ENCODE data around the gene FBXW8.

FBXW8 gene

GRCh38 chr12:117026343-117026742 lies 115.6 kb downstream of the FBXW8 start:
- Histone ChIP-seq H3K9ac (ENCODE audit: low read length) (no peak overlapping the region), H3K27me3 (ENCODE audit: control insufficient read depth, insufficient read depth, low read length) (no peaks in the 10 kb centered on the region), H3K4me3 (ENCODE audit: low read length) (no peak overlapping the region), H3K4me1 (ENCODE audit: control insufficient read depth, insufficient read depth, low read length) (peaks cover 31% of the 10 kb centered on the region), H3K36me3 (ENCODE audit: control insufficient read depth, insufficient read depth, low read length) (peaks cover 9% of the 10 kb centered on the region), H3K9me3 (ENCODE audit: control insufficient read depth, low read length) (no peaks in the 10 kb centered on the region)

GRCh38 chr12:117026921-117027250 lies 116.1 kb downstream of the FBXW8 start:
- H3K9ac ChIP-seq (ENCODE audit: low read length), result no peak overlapping the region
- peaks cover 9% of the 10 kb centered on the region for H3K36me3 ChIP-seq (ENCODE audit: control insufficient read depth, insufficient read depth, low read length)
- H3K27me3 ChIP-seq (ENCODE audit: control insufficient read depth, insufficient read depth, low read length), result no peaks in the 10 kb centered on the region
- no peaks in the 10 kb centered on the region for H3K9me3 ChIP-seq (ENCODE audit: control insufficient read depth, low read length)
- peaks cover 31% of the 10 kb centered on the region for H3K4me1 ChIP-seq (ENCODE audit: control insufficient read depth, insufficient read depth, low read length)
- H3K4me3 ChIP-seq (ENCODE audit: low read length), result no peak overlapping the region

- H3K27me3 ChIP-seq (ENCODE audit: control insufficient read depth, insufficient read depth, low read length), result no peaks in the 10 kb centered on the region
- no peaks in the 10 kb centered on the region for H3K9me3 ChIP-seq (ENCODE audit: control insufficient read depth, low read length)
- H3K4me1 ChIP-seq (ENCODE audit: control insufficient read depth, insufficient read depth, low read length), result peaks cover 31% of the 10 kb centered on the region
- H3K36me3 ChIP-seq (ENCODE audit: control insufficient read depth, insufficient read depth, low read length), result peaks cover 9% of the 10 kb centered on the region
- no peak overlapping the region for H3K9ac ChIP-seq (ENCODE audit: low read length)
- no peak overlapping the region for H3K4me3 ChIP-seq (ENCODE audit: low read length)
Measured at GRCh38 chr12:117027251-117028086, 116.7 kb downstream of the FBXW8 start.

DNA sequence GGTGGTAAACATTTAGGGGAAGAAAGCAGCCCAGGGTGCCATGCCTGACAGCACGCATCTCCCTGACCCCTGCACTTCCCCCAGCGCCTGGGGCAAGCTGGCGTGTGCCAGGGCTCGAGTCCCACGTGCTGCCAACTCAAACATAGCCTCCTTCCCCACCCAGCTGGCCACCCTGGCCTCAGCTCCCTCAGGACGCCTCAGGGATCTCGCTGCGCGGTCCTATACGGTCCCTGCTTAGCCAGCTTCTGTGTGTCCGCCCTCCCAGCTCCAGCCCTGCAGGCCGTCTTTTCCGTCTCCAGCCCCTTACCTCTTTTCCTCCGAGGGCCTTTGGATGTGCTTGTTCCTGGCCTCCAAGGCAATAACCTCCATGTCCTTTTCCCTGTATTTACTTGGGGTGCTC lies 117.5 kb downstream of the FBXW8 start:
- Histone ChIP-seq H3K4me3 (ENCODE audit: low read length) (no peak overlapping the region), H3K27me3 (ENCODE audit: control insufficient read depth, insufficient read depth, low read length) (no peaks in the 10 kb centered on the region), H3K4me1 (ENCODE audit: control insufficient read depth, insufficient read depth, low read length) (peaks cover 35% of the 10 kb centered on the region), H3K36me3 (ENCODE audit: control insufficient read depth, insufficient read depth, low read length) (peaks cover 9% of the 10 kb centered on the region), H3K9me3 (ENCODE audit: control insufficient read depth, low read length) (no peaks in the 10 kb centered on the region), H3K9ac (ENCODE audit: low read length) (no peak overlapping the region)

DNA sequence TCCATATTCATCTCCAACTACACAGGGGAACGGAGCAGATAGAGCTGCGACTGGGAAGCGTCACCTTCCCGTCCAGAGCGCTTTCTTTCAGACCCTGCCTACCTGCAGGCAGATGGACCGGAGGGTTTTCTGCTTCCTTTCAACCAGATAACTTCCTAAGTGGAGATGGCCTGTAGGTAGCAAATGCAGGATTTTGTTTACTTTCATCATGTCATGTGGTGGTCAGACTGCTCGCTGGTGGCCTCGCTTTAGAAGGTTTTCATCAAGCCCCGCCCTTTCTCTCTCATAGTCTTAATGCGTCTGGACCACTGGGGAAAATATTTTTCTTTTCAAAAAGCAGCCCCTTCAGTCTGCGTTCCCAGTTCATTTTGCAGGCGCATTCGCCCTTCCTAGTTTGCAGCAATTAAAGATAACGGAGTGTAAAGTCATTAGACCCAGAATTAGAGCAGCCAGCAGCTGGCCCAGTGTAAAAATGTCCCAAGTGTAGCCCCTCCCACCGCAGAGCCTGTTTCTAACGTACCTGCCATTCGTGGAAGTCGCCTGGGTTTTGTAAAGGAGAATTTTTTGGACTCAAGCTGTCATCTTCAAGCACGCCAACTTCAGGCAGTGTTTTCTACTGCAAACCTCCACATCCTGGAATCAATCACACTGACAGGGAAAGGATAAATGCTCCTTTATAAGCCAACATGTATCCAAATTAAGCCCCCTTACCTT lies 119.6 kb downstream of the FBXW8 start:
- peaks cover 5% of the 10 kb centered on the region for H3K36me3 ChIP-seq (ENCODE audit: control insufficient read depth, insufficient read depth, low read length)

DNA sequence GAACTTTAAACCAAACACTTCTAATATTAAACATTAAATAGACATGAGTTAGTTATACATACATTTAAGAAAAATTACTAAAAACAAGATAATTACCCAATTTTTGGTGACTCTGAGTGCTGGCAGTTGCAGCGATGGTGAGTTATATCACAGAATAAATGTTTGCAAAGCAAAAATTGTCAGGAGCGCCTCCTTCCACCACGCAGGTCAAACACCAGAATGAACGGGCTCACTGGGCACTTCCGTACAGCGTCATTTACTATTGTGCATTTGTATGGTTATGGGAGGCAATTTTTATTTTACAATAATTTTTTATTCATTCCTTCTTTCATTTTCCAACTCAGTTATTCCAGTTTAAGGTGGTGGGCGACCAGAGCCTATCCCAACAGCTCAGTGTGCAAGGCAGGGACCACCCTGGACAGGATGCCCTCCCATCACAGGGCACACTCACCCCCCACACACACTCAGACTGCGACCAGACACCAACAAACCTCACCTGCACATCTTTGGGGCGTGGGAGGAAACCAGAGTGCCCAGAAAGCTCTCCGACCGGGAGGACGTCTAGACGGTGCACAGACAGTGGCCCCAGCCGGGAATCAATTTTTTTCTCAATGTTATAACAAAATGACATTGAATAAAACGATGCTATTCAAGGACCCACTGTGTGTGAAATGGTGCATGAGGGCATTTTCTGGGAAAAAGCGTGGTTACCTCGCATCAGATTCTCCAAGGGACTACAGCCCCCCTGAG lies 121.3 kb downstream of the FBXW8 start:
- Histone ChIP-seq H3K36me3 (ENCODE audit: control insufficient read depth, insufficient read depth, low read length) (no peaks in the 10 kb centered on the region), H3K9me3 (ENCODE audit: control insufficient read depth, low read length) (no peaks in the 10 kb centered on the region), H3K27me3 (ENCODE audit: control insufficient read depth, insufficient read depth, low read length) (no peaks in the 10 kb centered on the region), H3K9ac (ENCODE audit: low read length) (no peak overlapping the region), H3K4me1 (ENCODE audit: control insufficient read depth, insufficient read depth, low read length) (peaks cover 54% of the 10 kb centered on the region), H3K4me3 (ENCODE audit: low read length) (no peak overlapping the region)

More for the DNA sequence above, 119.6 kb downstream of the FBXW8 start:
- Histone ChIP-seq H3K9me3 (ENCODE audit: control insufficient read depth, low read length) (no peaks in the 10 kb centered on the region), H3K4me3 (ENCODE audit: low read length) (no peak overlapping the region), H3K9ac (ENCODE audit: low read length) (no peak overlapping the region), H3K27me3 (ENCODE audit: control insufficient read depth, insufficient read depth, low read length) (no peaks in the 10 kb centered on the region), H3K4me1 (ENCODE audit: control insufficient read depth, insufficient read depth, low read length) (peaks cover 54% of the 10 kb centered on the region)

DNA sequence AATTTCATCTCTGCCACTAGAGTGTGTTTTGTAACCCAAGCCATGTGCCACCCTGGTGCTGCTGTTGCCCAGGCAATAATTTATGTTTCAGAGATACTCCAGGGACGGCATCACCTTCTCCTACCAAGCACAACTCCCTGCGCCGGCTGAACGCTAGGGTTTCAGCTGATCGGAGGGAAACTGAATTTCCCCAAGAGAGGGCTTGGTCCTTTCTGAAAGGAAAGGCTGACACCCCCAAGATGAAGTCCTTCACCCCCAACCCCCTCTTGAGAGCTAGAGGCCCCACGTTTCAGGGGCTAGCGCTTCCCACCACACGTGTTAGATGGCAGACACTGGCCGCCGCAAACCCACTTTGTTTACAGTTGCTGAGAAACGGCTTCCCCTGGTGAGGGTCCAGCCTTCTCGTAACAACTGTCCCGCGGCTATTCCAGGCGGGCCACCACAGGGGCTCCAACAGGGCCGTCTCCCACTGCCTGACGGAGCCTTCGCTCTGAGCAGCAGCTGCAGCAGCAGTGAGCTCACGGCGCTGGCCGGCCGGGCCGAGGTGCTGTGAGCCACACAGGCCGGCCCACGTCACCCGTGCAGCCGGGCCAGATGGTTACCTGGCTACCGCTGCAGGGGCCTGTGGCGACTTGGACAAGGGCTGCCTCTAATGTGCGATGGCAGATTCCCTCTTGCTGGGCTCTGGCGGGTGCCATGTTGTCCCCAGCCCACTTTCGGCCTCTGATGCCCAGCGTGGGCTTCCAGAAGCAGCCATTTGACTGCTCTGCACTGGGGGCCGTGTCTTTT lies 122.0 kb downstream of the FBXW8 start:
- Histone ChIP-seq H3K36me3 (ENCODE audit: control insufficient read depth, insufficient read depth, low read length) (no peaks in the 10 kb centered on the region), H3K4me3 (ENCODE audit: low read length) (no peak overlapping the region), H3K27me3 (ENCODE audit: control insufficient read depth, insufficient read depth, low read length) (no peaks in the 10 kb centered on the region), H3K4me1 (ENCODE audit: control insufficient read depth, insufficient read depth, low read length) (peaks cover 58% of the 10 kb centered on the region), H3K9me3 (ENCODE audit: control insufficient read depth, low read length) (no peaks in the 10 kb centered on the region), H3K9ac (ENCODE audit: low read length) (no peak overlapping the region)

DNA sequence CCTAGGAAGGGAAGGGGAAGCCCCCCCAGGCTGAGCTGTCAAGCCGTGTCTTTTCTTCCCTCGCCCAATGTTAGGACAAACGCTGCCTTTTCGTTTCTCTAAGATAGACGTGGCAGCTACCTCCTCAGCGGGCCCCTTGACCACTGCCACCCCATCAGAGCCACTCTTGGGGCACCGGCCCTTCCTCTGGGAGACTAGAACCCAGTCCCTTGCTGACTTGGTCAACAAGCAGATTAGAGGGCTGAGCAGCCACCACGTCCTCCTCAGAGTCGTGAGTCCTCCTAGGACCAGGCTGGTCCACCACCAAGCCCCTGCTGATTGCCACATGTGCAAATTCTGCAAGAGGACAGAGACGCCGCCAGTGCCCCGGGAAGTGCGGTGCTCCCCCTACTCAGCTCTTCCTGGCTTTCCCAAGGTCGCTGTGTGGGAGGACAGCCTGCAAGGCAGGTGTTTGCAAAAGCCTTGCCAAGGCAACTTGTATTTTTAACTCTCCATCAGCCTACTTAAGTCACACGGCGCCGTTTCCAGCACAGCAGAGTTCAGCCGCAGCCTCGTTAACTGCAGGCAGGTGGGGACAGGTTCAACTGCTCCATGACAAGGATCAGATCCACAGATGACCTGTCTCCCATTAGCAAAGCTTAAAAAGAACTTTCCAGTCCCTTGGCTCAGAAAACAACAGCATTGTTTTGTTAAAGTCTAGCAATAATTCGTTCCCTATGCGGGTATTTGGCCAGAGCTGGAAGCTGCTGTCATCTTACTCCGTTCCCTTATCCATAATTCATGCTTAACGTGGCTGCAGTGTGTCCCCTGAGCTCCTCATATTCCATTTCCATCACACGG lies 122.9 kb downstream of the FBXW8 start:
- Histone ChIP-seq H3K27me3 (ENCODE audit: control insufficient read depth, insufficient read depth, low read length) (no peaks in the 10 kb centered on the region), H3K4me3 (ENCODE audit: low read length) (no peak overlapping the region), H3K36me3 (ENCODE audit: control insufficient read depth, insufficient read depth, low read length) (no peaks in the 10 kb centered on the region), H3K9ac (ENCODE audit: low read length) (no peak overlapping the region), H3K9me3 (ENCODE audit: control insufficient read depth, low read length) (no peaks in the 10 kb centered on the region), H3K4me1 (ENCODE audit: control insufficient read depth, insufficient read depth, low read length) (peaks cover 58% of the 10 kb centered on the region)

GRCh38 chr12:117034249-117034648 lies 123.5 kb downstream of the FBXW8 start:
- no peak overlapping the region for H3K4me3 ChIP-seq (ENCODE audit: low read length)
- no peak overlapping the region for H3K9ac ChIP-seq (ENCODE audit: low read length)
- H3K9me3 ChIP-seq (ENCODE audit: control insufficient read depth, low read length), result no peaks in the 10 kb centered on the region
- no peaks in the 10 kb centered on the region for H3K36me3 ChIP-seq (ENCODE audit: control insufficient read depth, insufficient read depth, low read length)
- H3K27me3 ChIP-seq (ENCODE audit: control insufficient read depth, insufficient read depth, low read length), result no peaks in the 10 kb centered on the region
- H3K4me1 ChIP-seq (ENCODE audit: control insufficient read depth, insufficient read depth, low read length), result peaks cover 58% of the 10 kb centered on the region

DNA sequence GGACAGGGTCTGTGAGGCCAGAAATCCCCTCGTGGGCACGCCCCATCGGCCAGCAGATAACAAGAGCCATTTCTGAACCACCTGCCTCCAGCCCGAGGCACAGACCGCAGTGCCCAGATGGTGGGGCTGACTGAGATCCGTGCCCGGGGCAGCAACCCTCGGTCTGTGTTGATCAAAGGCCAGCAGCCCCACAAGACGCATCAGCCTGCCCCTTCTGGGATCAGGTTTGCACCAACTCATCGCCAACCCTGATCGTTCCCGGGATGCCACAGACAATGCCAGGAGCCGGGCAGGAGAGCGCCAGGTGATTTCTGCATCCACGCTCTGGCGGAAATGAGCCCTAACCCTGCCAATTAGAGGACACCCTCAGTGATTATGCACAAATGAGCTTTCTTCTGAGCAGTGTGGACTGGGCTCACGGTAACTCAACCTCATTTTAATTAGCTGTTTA lies 124.0 kb downstream of the FBXW8 start:
- Histone ChIP-seq H3K27me3 (ENCODE audit: control insufficient read depth, insufficient read depth, low read length) (no peaks in the 10 kb centered on the region), H3K9me3 (ENCODE audit: control insufficient read depth, low read length) (no peaks in the 10 kb centered on the region), H3K4me1 (ENCODE audit: control insufficient read depth, insufficient read depth, low read length) (peaks cover 61% of the 10 kb centered on the region), H3K4me3 (ENCODE audit: low read length) (no peak overlapping the region), H3K36me3 (ENCODE audit: control insufficient read depth, insufficient read depth, low read length) (no peaks in the 10 kb centered on the region), H3K9ac (ENCODE audit: low read length) (no peak overlapping the region)

GRCh38 chr12:117035287-117035686 lies 124.5 kb downstream of the FBXW8 start:
- Histone ChIP-seq H3K4me1 (ENCODE audit: control insufficient read depth, insufficient read depth, low read length) (peaks cover 65% of the 10 kb centered on the region), H3K9me3 (ENCODE audit: control insufficient read depth, low read length) (no peaks in the 10 kb centered on the region), H3K4me3 (ENCODE audit: low read length) (no peak overlapping the region), H3K27me3 (ENCODE audit: control insufficient read depth, insufficient read depth, low read length) (no peaks in the 10 kb centered on the region), H3K9ac (ENCODE audit: low read length) (no peak overlapping the region), H3K36me3 (ENCODE audit: control insufficient read depth, insufficient read depth, low read length) (no peaks in the 10 kb centered on the region)
